ENCODE data around the gene LRP1B.

Gene LRP1B

DNA sequence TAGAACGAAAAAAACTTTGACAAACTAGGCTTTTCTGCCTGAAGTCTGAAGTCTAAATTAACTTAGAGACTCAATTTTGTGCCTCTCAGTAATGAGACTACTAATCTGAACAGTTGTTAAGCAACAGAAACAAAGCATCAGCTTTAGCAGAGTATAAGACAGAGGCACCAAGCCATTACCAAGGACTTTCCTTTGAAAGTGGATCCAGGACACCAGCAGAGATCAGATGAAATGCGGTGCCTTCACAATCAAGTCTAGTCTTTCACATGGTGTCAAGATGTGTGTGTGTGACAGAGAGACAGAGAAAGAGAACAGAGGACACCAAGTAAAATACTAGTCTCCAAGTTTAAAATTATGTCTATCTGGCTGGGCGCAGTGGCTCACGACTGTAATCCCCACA is 1502.9 kb downstream of the LRP1B start:
- H3K4me3 ChIP-seq (ENCODE audit: low read depth in 1 of 2, low read length in 2 of 2) = no peak overlapping the region
- H3K27ac ChIP-seq (ENCODE audit: low read depth, low read length) = no peak overlapping the region
- no peak overlapping the region for H3K9ac ChIP-seq (ENCODE audit: low read length)
- H3K4me1 ChIP-seq (ENCODE audit: insufficient read depth, low read length) = no peaks in the 10 kb centered on the region
- no peaks in the 10 kb centered on the region for H3K9me3 ChIP-seq (ENCODE audit: low read length)
- no peaks in the 10 kb centered on the region for H3K36me3 ChIP-seq (ENCODE audit: insufficient read depth, low read length)
- no peaks in the 10 kb centered on the region for H3K27me3 ChIP-seq (ENCODE audit: control insufficient read depth in 1 of 2, insufficient read depth in 2 of 2, low read length in 2 of 2)

DNA sequence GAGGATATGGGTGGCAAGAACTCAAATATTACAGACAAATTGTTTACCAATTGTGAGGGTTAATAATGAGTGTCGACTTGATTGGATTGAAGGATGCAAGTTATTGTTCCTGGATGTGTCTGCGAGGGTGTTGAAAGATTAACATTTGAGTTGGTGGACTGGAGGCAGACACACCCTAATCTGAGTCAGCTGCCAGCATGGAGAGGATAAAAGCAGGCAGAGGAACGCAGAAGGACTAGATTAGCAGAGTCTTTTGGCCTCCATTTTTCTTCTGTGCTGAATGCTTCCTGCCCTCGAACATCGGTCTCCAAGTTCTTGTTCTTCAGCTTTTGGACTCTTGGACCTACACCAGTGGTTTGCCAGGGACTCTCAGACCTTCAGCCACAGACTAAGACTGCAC is 1503.7 kb downstream of the LRP1B start:
- no peaks in the 10 kb centered on the region for H3K27me3 ChIP-seq (ENCODE audit: control insufficient read depth in 1 of 2, insufficient read depth in 2 of 2, low read length in 2 of 2)

DNA sequence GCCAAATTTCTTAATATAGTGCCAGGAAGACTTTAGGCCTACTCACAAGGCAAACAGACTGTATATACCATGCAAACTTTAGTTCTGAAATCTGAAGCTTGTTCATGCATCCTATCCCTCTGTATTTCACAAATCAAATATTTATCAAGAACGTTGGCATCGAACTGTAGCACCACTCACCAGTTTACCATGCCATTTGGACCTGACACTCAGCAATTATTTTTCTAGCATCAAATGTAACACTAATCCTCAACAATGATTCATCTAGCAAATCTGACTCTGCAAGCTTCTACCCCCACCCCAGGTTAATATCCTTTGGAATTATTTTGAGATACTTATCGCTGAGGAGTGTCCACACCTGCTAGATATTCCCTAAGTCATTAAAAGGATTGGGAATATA is 1506.6 kb downstream of the LRP1B start:
- Histone ChIP-seq H3K36me3 (ENCODE audit: insufficient read depth, low read length) (no peaks in the 10 kb centered on the region), H3K27me3 (ENCODE audit: control insufficient read depth in 1 of 2, insufficient read depth in 2 of 2, low read length in 2 of 2) (no peaks in the 10 kb centered on the region)

More for the DNA sequence above, 1503.7 kb downstream of the LRP1B start:
- H3K36me3 ChIP-seq (ENCODE audit: insufficient read depth, low read length) = no peaks in the 10 kb centered on the region
- H3K4me3 ChIP-seq (ENCODE audit: low read depth in 1 of 2, low read length in 2 of 2) = no peak overlapping the region
- H3K9ac ChIP-seq (ENCODE audit: low read length) = no peak overlapping the region
- H3K4me1 ChIP-seq (ENCODE audit: insufficient read depth, low read length) = no peaks in the 10 kb centered on the region
- H3K27ac ChIP-seq (ENCODE audit: low read depth, low read length) = no peak overlapping the region
- no peaks in the 10 kb centered on the region for H3K9me3 ChIP-seq (ENCODE audit: low read length)

DNA sequence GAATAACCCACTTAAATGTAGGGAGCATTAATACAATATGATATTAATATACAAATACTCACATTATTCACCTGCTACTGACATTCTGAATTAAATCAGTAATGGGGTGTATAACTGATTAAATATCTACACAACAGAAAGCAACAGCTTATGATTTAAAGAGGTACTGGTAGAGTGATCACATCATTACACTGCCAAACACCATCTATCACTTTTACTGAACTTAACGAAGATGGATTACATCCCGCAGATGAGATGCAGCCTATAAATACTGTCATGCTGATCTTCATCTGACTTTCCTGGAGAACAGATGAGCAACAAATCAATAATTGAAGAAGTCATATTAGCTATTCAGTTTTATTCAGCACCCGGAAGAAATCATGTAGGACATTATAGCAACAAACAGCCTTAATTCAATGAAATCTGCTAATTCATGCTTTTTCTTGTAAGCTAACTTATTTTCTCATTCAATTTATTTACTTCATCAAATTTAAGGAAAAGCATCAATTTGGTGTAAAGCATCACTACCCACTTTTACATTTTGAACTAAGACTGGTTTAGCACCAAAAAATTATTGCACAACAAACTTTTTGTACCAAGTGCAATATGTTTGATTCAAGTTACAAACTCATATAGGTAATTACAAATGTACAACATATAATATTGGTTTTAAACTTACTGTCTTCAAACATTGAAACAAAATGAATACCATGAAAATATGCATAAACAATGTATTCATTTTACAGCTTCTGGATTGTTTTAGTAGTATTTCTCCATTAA is 1509.0 kb downstream of the LRP1B start:
- H3K4me3 ChIP-seq (ENCODE audit: low read depth in 1 of 2, low read length in 2 of 2) = no peak overlapping the region
- H3K9me3 ChIP-seq (ENCODE audit: low read length) = no peaks in the 10 kb centered on the region
- no peaks in the 10 kb centered on the region for H3K27me3 ChIP-seq (ENCODE audit: control insufficient read depth in 1 of 2, insufficient read depth in 2 of 2, low read length in 2 of 2)
- H3K27ac ChIP-seq (ENCODE audit: low read depth, low read length) = no peak overlapping the region
- no peaks in the 10 kb centered on the region for H3K4me1 ChIP-seq (ENCODE audit: insufficient read depth, low read length)
- H3K36me3 ChIP-seq (ENCODE audit: insufficient read depth, low read length) = no peaks in the 10 kb centered on the region
- no peak overlapping the region for H3K9ac ChIP-seq (ENCODE audit: low read length)

More for the DNA sequence above, 1506.6 kb downstream of the LRP1B start:
- Histone ChIP-seq H3K9me3 (ENCODE audit: low read length) (no peaks in the 10 kb centered on the region), H3K4me3 (ENCODE audit: low read depth in 1 of 2, low read length in 2 of 2) (no peak overlapping the region), H3K27ac (ENCODE audit: low read depth, low read length) (no peak overlapping the region), H3K4me1 (ENCODE audit: insufficient read depth, low read length) (no peaks in the 10 kb centered on the region), H3K9ac (ENCODE audit: low read length) (no peak overlapping the region)

DNA sequence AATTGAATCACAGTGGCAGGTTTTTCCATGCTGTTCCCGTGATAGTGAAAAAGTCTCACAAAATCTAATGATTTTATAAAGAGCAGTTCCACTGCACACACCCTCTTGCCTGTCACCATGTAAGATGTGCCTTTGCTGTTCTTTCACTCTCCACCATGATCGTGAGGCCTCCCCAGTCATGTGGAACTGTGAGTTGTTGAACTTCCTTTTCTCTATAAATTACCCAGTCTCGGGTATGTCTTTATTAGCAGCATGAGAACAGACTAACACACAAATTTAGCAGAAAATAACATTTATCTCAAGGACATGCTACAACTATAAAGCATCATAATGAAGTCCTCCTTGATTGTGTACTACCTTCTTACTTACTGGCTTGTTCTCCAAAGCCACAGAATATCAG is 1526.0 kb downstream of the LRP1B start:
- Histone ChIP-seq H3K27ac (ENCODE audit: low read depth, low read length) (no peak overlapping the region), H3K27me3 (ENCODE audit: control insufficient read depth in 1 of 2, insufficient read depth in 2 of 2, low read length in 2 of 2) (no peaks in the 10 kb centered on the region), H3K9ac (ENCODE audit: low read length) (no peak overlapping the region), H3K9me3 (ENCODE audit: low read length) (no peaks in the 10 kb centered on the region), H3K36me3 (ENCODE audit: insufficient read depth, low read length) (no peaks in the 10 kb centered on the region), H3K4me3 (ENCODE audit: low read depth in 1 of 2, low read length in 2 of 2) (no peak overlapping the region), H3K4me1 (ENCODE audit: insufficient read depth, low read length) (no peaks in the 10 kb centered on the region)

DNA sequence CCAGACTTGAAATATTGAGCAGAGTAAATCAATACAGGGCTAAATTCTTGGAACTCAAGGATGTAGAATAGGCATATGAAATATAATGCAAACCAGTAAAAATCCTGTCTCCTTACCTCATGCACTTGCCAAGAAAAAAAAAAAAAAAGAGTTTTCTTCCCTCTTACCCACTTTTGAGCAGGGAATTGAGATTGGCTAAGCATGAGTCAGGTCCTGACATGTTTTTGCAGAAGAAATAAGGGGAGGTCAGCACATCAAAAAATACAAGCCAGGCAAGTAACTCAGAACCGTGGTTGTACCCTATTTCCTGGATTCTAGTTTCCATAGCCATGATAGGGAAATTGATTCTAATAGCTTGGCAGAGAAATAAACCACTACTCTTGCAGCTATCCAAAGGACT is 1526.7 kb downstream of the LRP1B start:
- Histone ChIP-seq H3K27ac (ENCODE audit: low read depth, low read length) (no peak overlapping the region), H3K36me3 (ENCODE audit: insufficient read depth, low read length) (no peaks in the 10 kb centered on the region), H3K9ac (ENCODE audit: low read length) (no peak overlapping the region), H3K27me3 (ENCODE audit: control insufficient read depth in 1 of 2, insufficient read depth in 2 of 2, low read length in 2 of 2) (no peaks in the 10 kb centered on the region), H3K9me3 (ENCODE audit: low read length) (no peaks in the 10 kb centered on the region), H3K4me1 (ENCODE audit: insufficient read depth, low read length) (no peaks in the 10 kb centered on the region), H3K4me3 (ENCODE audit: low read depth in 1 of 2, low read length in 2 of 2) (no peak overlapping the region)

DNA sequence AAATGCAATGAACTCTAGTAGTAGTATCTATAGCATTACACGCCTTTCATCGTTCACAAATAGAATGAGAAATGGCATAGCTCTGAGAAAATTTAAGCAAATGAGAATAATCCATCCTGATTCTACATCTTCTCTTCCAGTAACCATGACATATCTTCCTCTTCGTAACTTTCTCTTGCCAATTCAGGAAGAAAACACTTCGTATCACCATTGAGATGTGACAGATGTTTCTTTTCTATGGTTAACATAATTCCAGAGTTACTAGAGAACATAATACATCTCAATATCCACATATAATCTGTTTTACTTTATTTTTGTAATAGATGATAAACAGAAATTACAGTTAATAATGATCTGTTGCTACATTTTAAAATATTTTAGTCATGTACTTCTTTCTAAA is 1527.4 kb downstream of the LRP1B start:
- H3K4me1 ChIP-seq (ENCODE audit: insufficient read depth, low read length) = no peaks in the 10 kb centered on the region
- H3K9me3 ChIP-seq (ENCODE audit: low read length) = no peaks in the 10 kb centered on the region
- no peaks in the 10 kb centered on the region for H3K27me3 ChIP-seq (ENCODE audit: control insufficient read depth in 1 of 2, insufficient read depth in 2 of 2, low read length in 2 of 2)
- no peaks in the 10 kb centered on the region for H3K36me3 ChIP-seq (ENCODE audit: insufficient read depth, low read length)
- no peak overlapping the region for H3K4me3 ChIP-seq (ENCODE audit: low read depth in 1 of 2, low read length in 2 of 2)
- H3K27ac ChIP-seq (ENCODE audit: low read depth, low read length) = no peak overlapping the region
- H3K9ac ChIP-seq (ENCODE audit: low read length) = no peak overlapping the region

DNA sequence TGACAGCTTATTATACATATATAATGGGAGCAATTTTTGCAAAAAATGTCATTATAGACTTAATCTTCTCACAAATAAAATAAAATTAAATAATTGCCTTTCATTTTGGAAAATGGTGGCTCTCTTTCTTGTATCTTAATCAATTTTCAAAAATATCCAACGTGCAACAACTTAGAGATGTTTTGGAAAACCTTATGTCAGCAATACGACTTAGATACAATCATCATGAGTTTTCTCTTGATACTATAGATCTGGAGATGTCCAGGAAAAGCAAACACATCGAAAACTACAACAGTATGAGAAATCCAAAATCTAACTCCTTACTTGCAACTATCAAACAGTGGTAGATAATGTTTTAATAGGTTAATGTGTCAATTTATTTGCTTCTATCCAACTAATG is 1529.0 kb downstream of the LRP1B start:
- Histone ChIP-seq H3K4me3 (ENCODE audit: low read depth in 1 of 2, low read length in 2 of 2) (no peak overlapping the region), H3K4me1 (ENCODE audit: insufficient read depth, low read length) (no peaks in the 10 kb centered on the region), H3K36me3 (ENCODE audit: insufficient read depth, low read length) (no peaks in the 10 kb centered on the region), H3K9me3 (ENCODE audit: low read length) (no peaks in the 10 kb centered on the region), H3K9ac (ENCODE audit: low read length) (no peak overlapping the region), H3K27ac (ENCODE audit: low read depth, low read length) (no peak overlapping the region), H3K27me3 (ENCODE audit: control insufficient read depth in 1 of 2, insufficient read depth in 2 of 2, low read length in 2 of 2) (no peaks in the 10 kb centered on the region)

DNA sequence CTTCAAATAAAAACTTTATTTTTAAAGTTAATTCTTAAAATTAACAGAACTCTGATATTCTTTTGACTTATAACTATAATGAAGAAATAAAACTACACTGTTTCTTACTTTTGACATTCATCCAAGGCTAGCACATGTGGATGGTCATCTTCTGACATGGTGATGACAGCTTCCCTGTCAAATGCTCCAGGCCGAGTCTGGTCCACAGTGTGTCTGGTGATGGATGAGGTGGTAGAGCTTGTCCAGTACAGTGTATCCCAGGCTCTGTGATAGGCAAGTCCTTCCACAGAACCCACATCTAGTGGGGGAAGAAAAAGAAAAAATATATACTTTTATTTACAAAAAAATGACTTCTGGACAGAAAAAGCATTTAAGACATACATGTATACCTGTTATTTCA is 1529.5 kb downstream of the LRP1B start:
- Histone ChIP-seq H3K4me1 (ENCODE audit: insufficient read depth, low read length) (no peaks in the 10 kb centered on the region), H3K27me3 (ENCODE audit: control insufficient read depth in 1 of 2, insufficient read depth in 2 of 2, low read length in 2 of 2) (no peaks in the 10 kb centered on the region), H3K4me3 (ENCODE audit: low read depth in 1 of 2, low read length in 2 of 2) (no peak overlapping the region), H3K36me3 (ENCODE audit: insufficient read depth, low read length) (no peaks in the 10 kb centered on the region), H3K9ac (ENCODE audit: low read length) (no peak overlapping the region), H3K9me3 (ENCODE audit: low read length) (no peaks in the 10 kb centered on the region), H3K27ac (ENCODE audit: low read depth, low read length) (no peak overlapping the region)

DNA sequence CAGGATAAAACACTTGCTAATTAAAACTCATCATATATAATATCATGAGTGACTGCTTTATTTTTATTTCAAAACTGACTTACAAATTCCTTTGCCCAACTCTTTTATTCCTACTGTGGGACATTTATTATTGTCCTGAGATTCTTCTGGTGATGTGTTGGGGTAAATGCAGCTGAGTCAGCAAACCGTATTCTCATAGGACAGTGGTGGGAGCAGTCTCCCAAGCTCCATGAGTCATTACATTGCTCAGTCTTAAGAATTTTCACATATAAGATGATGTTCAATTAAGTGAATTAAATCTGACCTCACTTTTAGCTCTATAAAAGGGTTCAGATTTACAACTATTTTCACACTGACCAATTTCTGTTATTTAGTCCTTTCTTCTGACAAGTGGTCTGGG is 1530.7 kb downstream of the LRP1B start:
- H3K9ac ChIP-seq (ENCODE audit: low read length) = no peak overlapping the region
- H3K4me3 ChIP-seq (ENCODE audit: low read depth in 1 of 2, low read length in 2 of 2) = no peak overlapping the region
- no peaks in the 10 kb centered on the region for H3K36me3 ChIP-seq (ENCODE audit: insufficient read depth, low read length)
- H3K4me1 ChIP-seq (ENCODE audit: insufficient read depth, low read length) = no peaks in the 10 kb centered on the region
- H3K27ac ChIP-seq (ENCODE audit: low read depth, low read length) = no peak overlapping the region
- no peaks in the 10 kb centered on the region for H3K27me3 ChIP-seq (ENCODE audit: control insufficient read depth in 1 of 2, insufficient read depth in 2 of 2, low read length in 2 of 2)
- H3K9me3 ChIP-seq (ENCODE audit: low read length) = no peaks in the 10 kb centered on the region

DNA sequence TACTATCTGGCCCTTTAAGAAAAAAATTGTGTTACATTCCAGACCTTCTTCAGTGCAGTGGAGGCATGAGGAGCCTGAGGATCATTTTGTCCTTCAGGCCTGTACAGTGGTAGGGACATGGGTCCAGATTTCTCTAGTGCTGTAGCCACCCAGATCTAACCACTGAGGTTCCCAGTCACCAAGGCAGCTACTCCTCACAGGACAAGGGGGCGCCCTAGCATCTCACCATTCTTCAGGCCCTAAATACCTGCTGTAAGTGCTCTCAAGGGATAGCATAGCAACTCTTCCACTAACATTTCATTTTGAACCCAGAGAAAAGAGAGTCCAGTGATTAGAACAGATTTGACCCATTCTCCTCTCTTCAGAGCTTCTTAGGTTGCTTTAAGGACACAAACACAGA is 1533.0 kb downstream of the LRP1B start:
- Histone ChIP-seq H3K27me3 (ENCODE audit: control insufficient read depth in 1 of 2, insufficient read depth in 2 of 2, low read length in 2 of 2) (no peaks in the 10 kb centered on the region), H3K9me3 (ENCODE audit: low read length) (no peaks in the 10 kb centered on the region), H3K36me3 (ENCODE audit: insufficient read depth, low read length) (no peaks in the 10 kb centered on the region), H3K9ac (ENCODE audit: low read length) (no peak overlapping the region), H3K4me1 (ENCODE audit: insufficient read depth, low read length) (no peaks in the 10 kb centered on the region), H3K4me3 (ENCODE audit: low read depth in 1 of 2, low read length in 2 of 2) (no peak overlapping the region), H3K27ac (ENCODE audit: low read depth, low read length) (no peak overlapping the region)

DNA sequence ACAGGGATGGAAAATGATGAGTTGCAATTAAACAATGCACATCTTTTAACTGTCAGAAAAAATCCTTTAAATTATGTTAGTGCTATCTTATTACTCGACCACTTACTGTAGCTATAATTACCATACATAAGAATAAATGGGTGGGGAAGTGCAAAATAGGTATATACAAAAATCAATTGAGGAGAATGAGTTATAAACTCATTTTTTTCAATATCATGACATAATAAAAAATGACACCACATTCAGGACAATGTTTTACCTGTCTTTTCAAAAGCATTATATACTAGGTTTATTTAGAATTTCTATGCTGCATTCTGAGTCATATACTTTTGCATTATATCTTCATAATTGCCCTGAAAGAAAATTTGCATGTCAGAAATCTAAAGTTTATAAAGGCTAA is 1533.6 kb downstream of the LRP1B start:
- Histone ChIP-seq H3K9ac (ENCODE audit: low read length) (no peak overlapping the region), H3K36me3 (ENCODE audit: insufficient read depth, low read length) (no peaks in the 10 kb centered on the region), H3K27ac (ENCODE audit: low read depth, low read length) (no peak overlapping the region), H3K9me3 (ENCODE audit: low read length) (no peaks in the 10 kb centered on the region), H3K4me3 (ENCODE audit: low read depth in 1 of 2, low read length in 2 of 2) (no peak overlapping the region), H3K4me1 (ENCODE audit: insufficient read depth, low read length) (no peaks in the 10 kb centered on the region), H3K27me3 (ENCODE audit: control insufficient read depth in 1 of 2, insufficient read depth in 2 of 2, low read length in 2 of 2) (no peaks in the 10 kb centered on the region)
